ENCODE measurements around the gene TMEM267. TPM values are rescaled to one million over a fixed set of nuclear protein-coding genes. Genes with fewer than 3 reads are reported as not detected.

TMEM267 gene
- total RNA-seq, 1 experiment from 2014 or later, result 17.5 TPM

- no peaks in the 10 kb centered on the region for H4K20me1 ChIP-seq (ENCODE audit: insufficient read depth)
- no peak overlapping the region for H2AFZ ChIP-seq (ENCODE audit: low read depth, low read length, poor library complexity, severe bottlenecking)
- H3K27me3 ChIP-seq (ENCODE audit: insufficient read depth, low read length), result no peaks in the 10 kb centered on the region
- RAD21 ChIA-PET (ENCODE audit: low non-redundant PET in 1 of 2, low total read pairs in 2 of 2, uncharacterized antibody in 2 of 2, unreplicated experiment in 2 of 2), result no interaction called here
- ATAC-seq, result no peak
- peaks cover 6 to 7% of the 10 kb centered on the region in 2 experiments for H3K4me1 ChIP-seq (ENCODE audit: control insufficient read depth in 1 of 2, insufficient read depth in 2 of 2, low read length in 2 of 2)
- intact Hi-C loops (cut with micrococcal nuclease), result no loop called here
- H3K9me3 ChIP-seq (ENCODE audit: control insufficient read depth in 1 of 2, insufficient read depth in 1 of 2, low read depth in 1 of 2, low read length in 2 of 2), result no peaks in the 10 kb centered on the region
- no peak overlapping the region for H3K27ac ChIP-seq (ENCODE audit: low read depth, low read length)
- POLR2A ChIA-PET, result no interaction called here
- H3K36me3 ChIP-seq (ENCODE audit: control insufficient read depth in 1 of 2, insufficient read depth in 2 of 2, low read length in 2 of 2), result no peaks in the 10 kb centered on the region
- H3K79me2 ChIP-seq (ENCODE audit: insufficient read depth, low read length), result no peaks in the 10 kb centered on the region
- H3K4me3 ChIP-seq (replicated peaks in 1 of 2; ENCODE audit: low read depth in 1 of 2, low read length in 2 of 2), result no peak overlapping the region
- H3K9me2 ChIP-seq (ENCODE audit: insufficient read depth), result no peaks in the 10 kb centered on the region
- H3K9ac ChIP-seq (ENCODE audit: low read length), result no peak overlapping the region
- BruUV-seq (replicated peaks), result no TSS peak
- TF ChIP-seq SP1 (IDR thresholded peaks at IDR 0.05; ENCODE audit: low read depth) (no peak), FOSL1 (IDR thresholded peaks at IDR 0.05; ENCODE audit: low read depth) (no peak), RAD21 (IDR thresholded peaks at IDR 0.05; ENCODE audit: low read depth) (no peak)
- DNase-seq (ENCODE audit: low read depth, low spot score), result no peak
- CTCF ChIA-PET, result no interaction called here
- no peak overlapping the region for H3K4me2 ChIP-seq (ENCODE audit: low read length)
These were observed 63.4 kb downstream of the TMEM267 start for GRCh38 chr5:43420241-43420640.

- ChIA-PET POLR2A (no interaction called here), CTCF (no interaction called here), RAD21 (ENCODE audit: low non-redundant PET in 1 of 2, low total read pairs in 2 of 2, uncharacterized antibody in 2 of 2, unreplicated experiment in 2 of 2) (no interaction called here)
- Histone ChIP-seq H3K9me3 (ENCODE audit: control insufficient read depth in 1 of 2, insufficient read depth in 1 of 2, low read depth in 1 of 2, low read length in 2 of 2) (no peaks in the 10 kb centered on the region), H3K27me3 (ENCODE audit: insufficient read depth, low read length) (no peaks in the 10 kb centered on the region), H3K27ac (ENCODE audit: low read depth, low read length) (no peak overlapping the region), H3K4me2 (ENCODE audit: low read length) (no peak overlapping the region), H2AFZ (ENCODE audit: low read depth, low read length, poor library complexity, severe bottlenecking) (no peak overlapping the region), H3K4me3 (replicated peaks in 1 of 2; ENCODE audit: low read depth in 1 of 2, low read length in 2 of 2) (no peak overlapping the region), H3K4me1 (ENCODE audit: control insufficient read depth in 1 of 2, insufficient read depth in 2 of 2, low read length in 2 of 2) (peaks cover 6 to 7% of the 10 kb centered on the region in 2 experiments), H3K79me2 (ENCODE audit: insufficient read depth, low read length) (no peaks in the 10 kb centered on the region), H4K20me1 (ENCODE audit: insufficient read depth) (no peaks in the 10 kb centered on the region), H3K9me2 (ENCODE audit: insufficient read depth) (no peaks in the 10 kb centered on the region), H3K36me3 (ENCODE audit: control insufficient read depth in 1 of 2, insufficient read depth in 2 of 2, low read length in 2 of 2) (no peaks in the 10 kb centered on the region), H3K9ac (ENCODE audit: low read length) (no peak overlapping the region)
- no peak for ATAC-seq
- no TSS peak for BruUV-seq (replicated peaks)
- DNase-seq (ENCODE audit: low read depth, low spot score), result no peak
- TF ChIP-seq JUND (IDR thresholded peaks at IDR 0.05) (no peak), ZBTB33 (IDR thresholded peaks at IDR 0.05; ENCODE audit: extremely low read depth, insufficient replicate concordance, low read length) (no peak), FOSL1 (IDR thresholded peaks at IDR 0.05; ENCODE audit: low read depth) (no peak), ELF1 (IDR thresholded peaks at IDR 0.05; ENCODE audit: borderline replicate concordance, low read depth) (no peak), TCF7L2 (IDR thresholded peaks at IDR 0.05; ENCODE audit: borderline replicate concordance, extremely low read depth, insufficient read depth, insufficient read length) (no peak), REST (IDR thresholded peaks at IDR 0.05; ENCODE audit: low read depth) (no peak), ZFX (IDR thresholded peaks at IDR 0.05) (no peak), MAX (IDR thresholded peaks at IDR 0.05) (no peak), CTCF (IDR thresholded peaks at IDR 0.05 in 2 of 3, conservative IDR thresholded peaks at IDR 0.05 in 1 of 3; ENCODE audit: borderline replicate concordance in 1 of 3, insufficient read depth in 1 of 3, low read depth in 2 of 3, low read length in 2 of 3) (no peak), YY1 (IDR thresholded peaks at IDR 0.05; ENCODE audit: extremely low read depth, insufficient replicate concordance, low read depth, low read length) (no peak), EZH2phosphoT487 (IDR thresholded peaks at IDR 0.05; ENCODE audit: borderline replicate concordance) (no peak)
- intact Hi-C loops (cut with micrococcal nuclease), result no loop called here
These were observed 65.1 kb downstream of the TMEM267 start for GRCh38 chr5:43418561-43418960.

Data from HCT116 (cell line).